Endothelial cell of umbilical vein (primary cell): ENCODE measurements around the gene NR1H2. TPM values are rescaled to one million over a fixed set of nuclear protein-coding genes. Genes with fewer than 3 reads are reported as not detected.

Experiments
- BruUV-seq: library from RNA; stranded (reverse); fragments of 400-500 nt; replicated peaks from 2 replicates; lab custom pipeline; 2021; lab: Mats Ljungman, UMichigan
- CTCF ChIA-PET: fragments of 300-600, 350-600 bp; sonication (Branson Sonifier 250); formaldehyde crosslinking; loops from one replicate; lab custom pipeline; 2021; ENCODE audit warnings: antibody characterized with exemption, inconsistent platforms; lab: Charles Lee
- POLR2A ChIA-PET: fragments of 300-600, 350-600 bp; sonication (Branson Sonifier 250); formaldehyde crosslinking; loops from one replicate; lab custom pipeline; 2021; ENCODE audit warnings: antibody characterized with exemption, inconsistent platforms; lab: Charles Lee
- DNase-seq: peaks from one replicate; pipeline ENCODE4 v3.0.0-alpha.2; 2011; ENCODE audit warnings: low read depth, low spot score
- FAIRE-seq: peaks from 2 replicates; lab custom pipeline; 2011; peaks lifted over from hg19 to GRCh38; lab: Jason Lieb, UNC
- H2AFZ ChIP-seq: 2 replicates; pipeline ENCODE4 v1.6.0; 2012; ENCODE audit warnings: low read depth, low read length, control low read depth, inconsistent platforms
- H3K27ac ChIP-seq: 2 replicates; pipeline ENCODE4 v1.5.1; 2011; ENCODE audit warnings: low read depth, mild to moderate bottlenecking, control low read depth, low read length, moderate library complexity; ENCODE audit not compliant: insufficient read depth
- H3K27me3 ChIP-seq, 2 experiments: 2 replicates each; pipeline versions ENCODE4 v1.6.0 to v1.6.1; 2011; ENCODE audit warnings: low read length in 2 of 2, mixed read lengths in 1 of 2; ENCODE audit not compliant: control insufficient read depth in 2 of 2, insufficient read depth in 2 of 2
- H3K36me3 ChIP-seq, 2 experiments: 2 replicates in 1 of 2; 3 replicates in 1 of 2; pipeline ENCODE4 v1.5.1; 2011; ENCODE audit warnings: low read length in 2 of 2, mild to moderate bottlenecking in 1 of 2, moderate library complexity in 1 of 2; ENCODE audit not compliant: control insufficient read depth in 2 of 2, insufficient read depth in 2 of 2; ENCODE audit errors: extremely low read depth in 1 of 2
- H3K4me1 ChIP-seq: 3 replicates; pipeline ENCODE4 v1.5.1; 2011; ENCODE audit warnings: mild to moderate bottlenecking, low read length; ENCODE audit not compliant: control insufficient read depth, insufficient read depth; ENCODE audit errors: extremely low read depth
- H3K4me2 ChIP-seq: 2 replicates; pipeline ENCODE4 v1.6.1; 2011; ENCODE audit warnings: low read length, control low read depth, mixed read lengths; ENCODE audit not compliant: insufficient read depth
- H3K4me3 ChIP-seq, 3 experiments: fragments of 200-600 bp in 1 of 3; sonication (generic), shearing (Covaris generic) in 1 of 3; replicated peaks in 1 of 3; 2 replicates each; pipeline ENCODE4 v1.5.1; 2011 to 2016; ENCODE audit warnings: control low read depth in 3 of 3, low read length in 3 of 3, mild to moderate bottlenecking in 2 of 3, inconsistent platforms in 1 of 3, low read depth in 1 of 3, moderate library complexity in 1 of 3; ENCODE audit not compliant: insufficient read depth in 1 of 3
- H3K79me2 ChIP-seq: 2 replicates; pipeline ENCODE4 v1.6.0; 2012; ENCODE audit warnings: low read length, inconsistent platforms; ENCODE audit not compliant: control insufficient read depth, insufficient read depth
- H3K9ac ChIP-seq: replicated peaks from 2 replicates; pipeline ENCODE3; 2011; ENCODE audit warnings: low read length, control low read depth; ENCODE audit not compliant: insufficient read depth; ENCODE audit errors: extremely low read depth
- H3K9me1 ChIP-seq: replicated peaks from 3 replicates; pipeline ENCODE4 v1.6.0; 2011; ENCODE audit warnings: mild to moderate bottlenecking, low read length; ENCODE audit not compliant: control insufficient read depth, insufficient read depth; ENCODE audit errors: extremely low read depth
- H3K9me3 ChIP-seq: replicated peaks from 2 replicates; pipeline ENCODE4 v1.5.1; 2012; ENCODE audit warnings: low read length, inconsistent platforms; ENCODE audit not compliant: control insufficient read depth, insufficient read depth
- H4K20me1 ChIP-seq: replicated peaks from 2 replicates; pipeline ENCODE3; 2011; ENCODE audit warnings: mild to moderate bottlenecking, low read length; ENCODE audit not compliant: control insufficient read depth, insufficient read depth; ENCODE audit errors: extremely low read depth
- CTCF ChIP-seq, 2 donors: IDR thresholded peaks; 1 replicate in 1 of 2; 2 replicates in 1 of 2; pipeline ENCODE4 v1.5.1; 2011; ENCODE audit warnings: low read length in 2 of 2, mild to moderate bottlenecking in 2 of 2, moderate library complexity in 2 of 2, control low read depth in 1 of 2, inconsistent platforms in 1 of 2, low read depth in 1 of 2; ENCODE audit not compliant: insufficient read depth in 1 of 2; ENCODE audit errors: extremely low read depth in 1 of 2
- EZH2 ChIP-seq: IDR thresholded peaks from 2 replicates; pipeline ENCODE4 v1.6.1; 2012; ENCODE audit warnings: borderline replicate concordance, low read depth, mild to moderate bottlenecking, moderate library complexity, low read length, inconsistent platforms; ENCODE audit not compliant: severe bottlenecking
- FOS ChIP-seq: IDR thresholded peaks from 2 replicates; pipeline ENCODE4 v1.6.1; 2011; ENCODE audit warnings: mild to moderate bottlenecking, low read length, moderate library complexity, borderline replicate concordance; ENCODE audit not compliant: insufficient read depth
- GATA2 ChIP-seq: IDR thresholded peaks from 2 replicates; pipeline ENCODE4 v1.7.0; 2011; ENCODE audit warnings: low read depth, mild to moderate bottlenecking, moderate library complexity, mixed read lengths, low read length; ENCODE audit not compliant: insufficient read length, insufficient read depth
- JUN ChIP-seq: IDR thresholded peaks from 2 replicates; pipeline ENCODE4 v1.6.1; 2011; ENCODE audit warnings: borderline replicate concordance, low read depth; ENCODE audit not compliant: insufficient read length, insufficient read depth
- MAX ChIP-seq: IDR thresholded peaks from 2 replicates; pipeline ENCODE4 v1.6.1; 2011; ENCODE audit not compliant: insufficient read depth, insufficient read length
- MYC ChIP-seq: IDR thresholded peaks from one replicate; pipeline ENCODE4 v1.6.1; 2011; ENCODE audit warnings: mild to moderate bottlenecking, low read depth, low read length
- POLR2A ChIP-seq: IDR thresholded peaks from 2 replicates; pipeline ENCODE4 v1.6.1; 2012; ENCODE audit warnings: low read depth, mild to moderate bottlenecking, control low read depth, low read length
- POLR2AphosphoS5 ChIP-seq: IDR thresholded peaks from 2 replicates; pipeline ENCODE4 v1.6.1; 2012; ENCODE audit warnings: low read depth, mild to moderate bottlenecking, control low read depth, low read length, moderate library complexity; ENCODE audit not compliant: insufficient read depth
- dilution Hi-C: fragments of 300-500 bp; cut with MboI; formaldehyde crosslinking; loops from one replicate; pipeline ENCODE4 v1.15.0; 2019; ENCODE audit warnings: low sequenced_read_pairs; ENCODE audit not compliant: extremely low pct_ligation_motif_present
- intact Hi-C: fragments of 100-400 bp; cut with micrococcal nuclease; formaldehyde crosslinking; loops from one replicate; pipeline ENCODE4 v1.10.0; 2022
- polyA plus RNA-seq, 4 experiments: library from polyadenylated mRNA; depleted of rRNA in 3 of 4; stranded (reverse) in 3 of 4; unstranded in 1 of 4; fragments of >200 nt; gene quantifications; 2 replicates each; pipeline versions ENCODE4 v1.2.1 to v1.2.3, GENCODE V29; 2011 to 2012; ENCODE audit warnings: missing spikeins in 1 of 4
- total RNA-seq: library from RNA; stranded (reverse); gene quantifications from 2 replicates; pipeline ENCODE4 v1.2.3, GENCODE V29; 2021

Gene NR1H2
- total and polyA plus RNA-seq, 2 donors (not counting 3 experiments of a cell fraction or from before 2014, with no cell fraction given): 46.7 to 48.4 TPM

- FAIRE-seq (no peak), DNase-seq (no peak)
- no peaks in the 10 kb centered on the region for H3K27me3 ChIP-seq
- H3K4me1 ChIP-seq: no peaks in the 10 kb centered on the region
- no peaks in the 10 kb centered on the region for H3K79me2 ChIP-seq
- no peak overlapping the region for H3K4me3 ChIP-seq
- no peaks in the 10 kb centered on the region for H3K9me1 ChIP-seq
- H3K27ac ChIP-seq: no peak overlapping the region
- H3K36me3 ChIP-seq: peaks cover 0 to 2% of the 10 kb centered on the region in 2 experiments
- H3K9ac ChIP-seq: no peak overlapping the region
- TF ChIP-seq JUN (no peak), EZH2 (no peak), POLR2AphosphoS5 (no peak), FOS (no peak), GATA2 (no peak), MYC (no peak), POLR2A (no peak), CTCF (IDR thresholded peaks at IDR 0.05; ENCODE audit: extremely low read depth in 1 of 2, insufficient read depth in 1 of 2, low read depth in 1 of 2, low read length in 2 of 2) (no peak), MAX (no peak)
- no TSS peak for BruUV-seq
- no peaks in the 10 kb centered on the region for H3K9me3 ChIP-seq
- POLR2A ChIA-PET: no interaction called here
- intact Hi-C loops (no loop called here), dilution Hi-C loops (no loop called here)
- CTCF ChIA-PET: no interaction called here
- H4K20me1 ChIP-seq: no peaks in the 10 kb centered on the region
- H3K4me2 ChIP-seq: no peak overlapping the region
- H2AFZ ChIP-seq: no peak overlapping the region
These were observed 30.0 kb downstream of the NR1H2 start for GRCh38 chr19:50406156-50406820.
